T-helper 1 cell treated with Interleukin-12 subunit alpha and Interleukin-12 subunit beta and Interleukin-4 antibody, amounts not matched to agents 30 μg/mL and 1 μg/mL, for 36 hours (primary cell): ENCODE results near the gene NTM.

ENCODE experiments used
- H3K27ac Mint-ChIP-seq: one replicate; pipeline ENCODE4 v1.8.0; 2021; ENCODE audit warnings: mild to moderate bottlenecking, mixed read lengths
- H3K27me3 Mint-ChIP-seq: one replicate; pipeline ENCODE4 v1.8.0; 2021; ENCODE audit warnings: low read depth, mixed read lengths
- H3K36me3 Mint-ChIP-seq: one replicate; pipeline ENCODE4 v1.8.0; 2021; ENCODE audit warnings: low read depth, mixed read lengths
- H3K4me1 Mint-ChIP-seq: one replicate; pipeline ENCODE4 v1.8.0; 2021; ENCODE audit warnings: low read depth, mixed read lengths
- H3K4me3 Mint-ChIP-seq: one replicate; pipeline ENCODE4 v1.8.0; 2021; ENCODE audit warnings: mild to moderate bottlenecking, moderate library complexity, mixed read lengths
- H3K9me3 Mint-ChIP-seq: one replicate; pipeline ENCODE4 v1.8.0; 2021; ENCODE audit warnings: mixed read lengths

NTM gene

GRCh38 chr11:131389582-131389981 is 19.2 kb downstream of the NTM start:
- Mint-ChIP-seq H3K27me3 (no peaks in the 10 kb centered on the region), H3K4me3 (no peak overlapping the region), H3K9me3 (peaks cover 3% of the 10 kb centered on the region), H3K4me1 (no peaks in the 10 kb centered on the region), H3K27ac (no peak overlapping the region), H3K36me3 (no peaks in the 10 kb centered on the region)

GRCh38 chr11:131391176-131391575 is 20.8 kb downstream of the NTM start:
- Mint-ChIP-seq H3K27me3 (no peaks in the 10 kb centered on the region), H3K36me3 (no peaks in the 10 kb centered on the region), H3K9me3 (peaks cover 3% of the 10 kb centered on the region), H3K4me3 (no peak overlapping the region), H3K4me1 (no peaks in the 10 kb centered on the region), H3K27ac (no peak overlapping the region)

- Mint-ChIP-seq H3K27me3 (no peaks in the 10 kb centered on the region), H3K4me3 (no peak overlapping the region), H3K36me3 (no peaks in the 10 kb centered on the region), H3K27ac (no peak overlapping the region), H3K9me3 (peaks cover 3% of the 10 kb centered on the region), H3K4me1 (no peaks in the 10 kb centered on the region)
Observed at GRCh38 chr11:131392528-131393255, 22.3 kb downstream of the NTM start.

GRCh38 chr11:131393691-131394090 is 23.3 kb downstream of the NTM start:
- H3K4me3 Mint-ChIP-seq: no peak overlapping the region
- peaks cover 3% of the 10 kb centered on the region for H3K9me3 Mint-ChIP-seq
- no peak overlapping the region for H3K27ac Mint-ChIP-seq
- no peaks in the 10 kb centered on the region for H3K36me3 Mint-ChIP-seq
- H3K4me1 Mint-ChIP-seq: no peaks in the 10 kb centered on the region
- no peaks in the 10 kb centered on the region for H3K27me3 Mint-ChIP-seq

- no peaks in the 10 kb centered on the region for H3K9me3 Mint-ChIP-seq
- no peaks in the 10 kb centered on the region for H3K36me3 Mint-ChIP-seq
- H3K4me3 Mint-ChIP-seq: no peak overlapping the region
- H3K27ac Mint-ChIP-seq: no peak overlapping the region
- H3K4me1 Mint-ChIP-seq: no peaks in the 10 kb centered on the region
- no peaks in the 10 kb centered on the region for H3K27me3 Mint-ChIP-seq
Observed at GRCh38 chr11:131397675-131398074, 27.3 kb downstream of the NTM start.

GRCh38 chr11:131402040-131402439 is 31.6 kb downstream of the NTM start:
- H3K4me1 Mint-ChIP-seq: no peaks in the 10 kb centered on the region
- no peak overlapping the region for H3K27ac Mint-ChIP-seq
- H3K36me3 Mint-ChIP-seq: no peaks in the 10 kb centered on the region
- H3K9me3 Mint-ChIP-seq: no peaks in the 10 kb centered on the region
- no peak overlapping the region for H3K4me3 Mint-ChIP-seq
- no peaks in the 10 kb centered on the region for H3K27me3 Mint-ChIP-seq

- no peaks in the 10 kb centered on the region for H3K4me1 Mint-ChIP-seq
- no peaks in the 10 kb centered on the region for H3K27me3 Mint-ChIP-seq
- H3K9me3 Mint-ChIP-seq: no peaks in the 10 kb centered on the region
- H3K27ac Mint-ChIP-seq: no peak overlapping the region
- no peaks in the 10 kb centered on the region for H3K36me3 Mint-ChIP-seq
- no peak overlapping the region for H3K4me3 Mint-ChIP-seq
Observed at GRCh38 chr11:131404010-131404409, 33.6 kb downstream of the NTM start.

- no peaks in the 10 kb centered on the region for H3K9me3 Mint-ChIP-seq
- no peak overlapping the region for H3K27ac Mint-ChIP-seq
- no peaks in the 10 kb centered on the region for H3K27me3 Mint-ChIP-seq
- no peaks in the 10 kb centered on the region for H3K36me3 Mint-ChIP-seq
- H3K4me1 Mint-ChIP-seq: no peaks in the 10 kb centered on the region
- H3K4me3 Mint-ChIP-seq: no peak overlapping the region
Observed at GRCh38 chr11:131408025-131408640, 37.7 kb downstream of the NTM start.

GRCh38 chr11:131409345-131409744 is 38.9 kb downstream of the NTM start:
- H3K27ac Mint-ChIP-seq: no peak overlapping the region
- no peaks in the 10 kb centered on the region for H3K4me1 Mint-ChIP-seq
- H3K36me3 Mint-ChIP-seq: no peaks in the 10 kb centered on the region
- no peaks in the 10 kb centered on the region for H3K9me3 Mint-ChIP-seq
- no peaks in the 10 kb centered on the region for H3K27me3 Mint-ChIP-seq
- H3K4me3 Mint-ChIP-seq: no peak overlapping the region

- no peaks in the 10 kb centered on the region for H3K27me3 Mint-ChIP-seq
- H3K27ac Mint-ChIP-seq: no peak overlapping the region
- H3K9me3 Mint-ChIP-seq: no peaks in the 10 kb centered on the region
- no peaks in the 10 kb centered on the region for H3K4me1 Mint-ChIP-seq
- H3K4me3 Mint-ChIP-seq: no peak overlapping the region
- H3K36me3 Mint-ChIP-seq: no peaks in the 10 kb centered on the region
Observed at GRCh38 chr11:131411636-131412035, 41.2 kb downstream of the NTM start.

- H3K4me1 Mint-ChIP-seq: no peaks in the 10 kb centered on the region
- no peak overlapping the region for H3K4me3 Mint-ChIP-seq
- no peaks in the 10 kb centered on the region for H3K27me3 Mint-ChIP-seq
- H3K9me3 Mint-ChIP-seq: no peaks in the 10 kb centered on the region
- H3K27ac Mint-ChIP-seq: no peak overlapping the region
- H3K36me3 Mint-ChIP-seq: no peaks in the 10 kb centered on the region
Observed at GRCh38 chr11:131412061-131412460, 41.6 kb downstream of the NTM start.

- no peaks in the 10 kb centered on the region for H3K9me3 Mint-ChIP-seq
- no peak overlapping the region for H3K27ac Mint-ChIP-seq
Observed at GRCh38 chr11:131413217-131413616, 42.8 kb downstream of the NTM start.

GRCh38 chr11:131418189-131418588 is 47.8 kb downstream of the NTM start:
- Mint-ChIP-seq H3K27ac (no peak overlapping the region), H3K4me3 (no peak overlapping the region), H3K9me3 (no peaks in the 10 kb centered on the region), H3K36me3 (no peaks in the 10 kb centered on the region), H3K27me3 (no peaks in the 10 kb centered on the region), H3K4me1 (no peaks in the 10 kb centered on the region)

More at GRCh38 chr11:131413217-131413616, 42.8 kb downstream of the NTM start:
- Mint-ChIP-seq H3K4me3 (no peak overlapping the region), H3K4me1 (no peaks in the 10 kb centered on the region), H3K36me3 (no peaks in the 10 kb centered on the region), H3K27me3 (no peaks in the 10 kb centered on the region)

GRCh38 chr11:131421066-131421855 is 50.8 kb downstream of the NTM start:
- no peak overlapping the region for H3K27ac Mint-ChIP-seq
- H3K27me3 Mint-ChIP-seq: no peaks in the 10 kb centered on the region
- H3K4me1 Mint-ChIP-seq: no peaks in the 10 kb centered on the region
- H3K9me3 Mint-ChIP-seq: no peaks in the 10 kb centered on the region
- H3K36me3 Mint-ChIP-seq: no peaks in the 10 kb centered on the region
- H3K4me3 Mint-ChIP-seq: no peak overlapping the region

- H3K4me1 Mint-ChIP-seq: no peaks in the 10 kb centered on the region
- no peak overlapping the region for H3K4me3 Mint-ChIP-seq
- no peaks in the 10 kb centered on the region for H3K9me3 Mint-ChIP-seq
- no peaks in the 10 kb centered on the region for H3K36me3 Mint-ChIP-seq
- no peak overlapping the region for H3K27ac Mint-ChIP-seq
- no peaks in the 10 kb centered on the region for H3K27me3 Mint-ChIP-seq
Observed at GRCh38 chr11:131422029-131422428, 51.6 kb downstream of the NTM start.
